GM18517 (cell line): ENCODE data around the gene AFF1.

Source experiments
- ATAC-seq: cut with Tn5 transposase; IDR thresholded peaks from one replicate; pipeline ENCODE4 v1.9.1; 2021; ENCODE audit warnings: mild to moderate bottlenecking, moderate library complexity; ENCODE audit not compliant: unreplicated experiment

Gene AFF1, protein sequence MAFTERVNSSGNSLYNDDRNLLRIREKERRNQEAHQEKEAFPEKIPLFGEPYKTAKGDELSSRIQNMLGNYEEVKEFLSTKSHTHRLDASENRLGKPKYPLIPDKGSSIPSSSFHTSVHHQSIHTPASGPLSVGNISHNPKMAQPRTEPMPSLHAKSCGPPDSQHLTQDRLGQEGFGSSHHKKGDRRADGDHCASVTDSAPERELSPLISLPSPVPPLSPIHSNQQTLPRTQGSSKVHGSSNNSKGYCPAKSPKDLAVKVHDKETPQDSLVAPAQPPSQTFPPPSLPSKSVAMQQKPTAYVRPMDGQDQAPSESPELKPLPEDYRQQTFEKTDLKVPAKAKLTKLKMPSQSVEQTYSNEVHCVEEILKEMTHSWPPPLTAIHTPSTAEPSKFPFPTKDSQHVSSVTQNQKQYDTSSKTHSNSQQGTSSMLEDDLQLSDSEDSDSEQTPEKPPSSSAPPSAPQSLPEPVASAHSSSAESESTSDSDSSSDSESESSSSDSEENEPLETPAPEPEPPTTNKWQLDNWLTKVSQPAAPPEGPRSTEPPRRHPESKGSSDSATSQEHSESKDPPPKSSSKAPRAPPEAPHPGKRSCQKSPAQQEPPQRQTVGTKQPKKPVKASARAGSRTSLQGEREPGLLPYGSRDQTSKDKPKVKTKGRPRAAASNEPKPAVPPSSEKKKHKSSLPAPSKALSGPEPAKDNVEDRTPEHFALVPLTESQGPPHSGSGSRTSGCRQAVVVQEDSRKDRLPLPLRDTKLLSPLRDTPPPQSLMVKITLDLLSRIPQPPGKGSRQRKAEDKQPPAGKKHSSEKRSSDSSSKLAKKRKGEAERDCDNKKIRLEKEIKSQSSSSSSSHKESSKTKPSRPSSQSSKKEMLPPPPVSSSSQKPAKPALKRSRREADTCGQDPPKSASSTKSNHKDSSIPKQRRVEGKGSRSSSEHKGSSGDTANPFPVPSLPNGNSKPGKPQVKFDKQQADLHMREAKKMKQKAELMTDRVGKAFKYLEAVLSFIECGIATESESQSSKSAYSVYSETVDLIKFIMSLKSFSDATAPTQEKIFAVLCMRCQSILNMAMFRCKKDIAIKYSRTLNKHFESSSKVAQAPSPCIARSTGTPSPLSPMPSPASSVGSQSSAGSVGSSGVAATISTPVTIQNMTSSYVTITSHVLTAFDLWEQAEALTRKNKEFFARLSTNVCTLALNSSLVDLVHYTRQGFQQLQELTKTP

DNA sequence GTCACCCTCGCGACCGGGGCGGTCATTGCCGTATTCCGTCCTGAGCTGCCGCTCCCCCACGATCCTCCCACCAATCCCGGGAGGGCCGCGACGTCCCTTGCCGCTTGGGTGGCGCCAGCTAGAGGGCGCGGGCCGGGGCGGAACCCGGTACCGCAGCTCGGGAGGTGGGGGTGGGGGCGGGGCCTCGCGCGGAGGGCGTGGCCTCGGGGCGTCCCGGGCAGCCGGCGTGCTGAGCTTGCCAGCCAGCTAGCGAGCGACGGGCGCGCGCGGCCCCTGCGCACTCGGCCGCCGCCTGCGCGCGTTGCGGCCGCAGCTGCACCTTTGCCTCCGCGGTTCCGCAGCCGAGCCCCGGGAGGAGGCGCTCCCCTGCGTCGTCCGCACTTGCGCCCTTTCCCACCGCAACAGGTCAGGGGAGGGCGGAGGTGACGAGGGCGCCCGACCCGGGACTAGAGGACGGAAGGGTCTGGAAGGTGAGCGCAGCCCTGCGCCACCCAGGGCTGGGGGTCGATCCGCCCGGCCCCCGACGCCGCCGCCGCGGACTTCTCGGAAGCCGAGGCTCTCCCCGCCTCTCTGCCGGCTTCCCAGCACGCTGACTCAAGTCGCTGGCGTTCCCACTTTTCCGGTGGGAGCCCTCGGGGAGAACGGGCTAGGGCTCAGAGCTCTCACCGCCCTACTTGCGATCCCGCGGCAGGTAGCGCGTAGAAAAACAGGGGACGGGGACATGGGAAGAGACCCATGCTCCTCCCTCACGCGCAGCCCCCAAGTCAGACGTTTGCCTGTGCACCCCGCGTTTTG is at the start of gene AFF1:
Gene AFF1 (plus strand): TSS at position 241 of the 795 bp plus-strand sequence. CDS start 13,523 bp downstream, outside the sequence.
- ATAC-seq, result peak; percentile 40

DNA sequence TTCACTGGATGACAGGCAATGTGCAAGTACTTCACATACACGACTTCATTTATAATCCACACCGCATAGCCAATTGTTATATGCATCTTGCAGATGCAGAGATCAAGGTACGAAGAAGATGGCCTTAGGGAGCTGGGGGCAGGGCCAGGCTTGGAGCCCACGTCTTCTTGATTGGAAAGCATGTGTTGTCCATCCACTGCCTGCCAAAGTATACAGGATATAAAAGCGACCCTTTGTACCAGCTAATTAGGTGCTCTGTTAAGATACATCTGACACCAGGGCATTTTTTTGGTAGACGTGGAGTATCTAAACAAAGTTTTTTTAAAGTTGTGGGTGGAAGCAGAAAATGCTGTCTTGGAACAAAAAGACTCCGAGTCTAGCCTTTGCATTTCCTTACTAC is 44.0 kb upstream of the AFF1 start:
- no peak for ATAC-seq

DNA sequence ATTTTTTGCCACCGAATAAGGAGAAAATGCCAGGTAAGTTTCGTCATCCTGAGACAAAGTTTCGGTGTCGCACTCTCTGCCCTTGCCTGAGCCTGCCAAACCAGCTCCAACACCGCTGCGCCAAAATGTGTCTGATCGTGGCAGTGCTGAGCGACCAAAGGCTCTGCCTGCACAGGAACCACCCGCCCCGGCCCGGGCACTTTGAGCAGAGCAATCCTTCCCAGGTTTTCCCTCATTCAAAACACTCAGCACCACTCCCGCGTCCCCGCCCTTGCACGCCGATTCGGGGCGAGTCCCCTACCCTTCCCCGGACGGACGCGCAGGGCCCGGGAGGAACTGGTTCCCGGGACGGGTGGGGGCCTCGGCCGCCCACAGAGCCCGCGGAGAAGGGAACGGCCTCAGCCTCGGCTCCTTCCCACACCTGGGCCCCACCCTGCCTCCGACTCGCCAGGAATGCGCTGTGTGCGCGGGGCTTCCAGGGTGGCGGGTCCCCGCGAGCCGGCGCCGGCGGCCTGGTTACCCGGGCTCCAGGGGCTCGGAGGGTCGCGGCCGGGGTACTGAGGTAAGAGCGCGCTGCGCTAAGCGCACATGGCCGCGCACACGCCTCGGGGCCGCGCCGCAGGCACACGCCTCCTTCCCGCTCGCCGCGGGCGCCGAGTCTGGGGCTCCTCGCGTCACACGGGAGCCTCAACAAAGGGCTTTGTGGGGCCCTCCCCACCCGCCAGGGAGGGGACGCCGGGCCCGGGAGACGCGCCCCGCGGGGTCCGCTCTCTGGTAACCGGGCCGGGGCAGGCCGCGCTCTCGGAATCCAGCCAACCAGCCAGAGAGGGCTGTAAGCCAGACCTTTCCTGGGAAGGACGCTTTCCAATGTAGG is 42.8 kb upstream of the AFF1 start, which contains the start of gene C4orf36:
Gene C4orf36 (minus strand): TSS at position 661 of the 874 bp plus-strand sequence. CDS start 902 bp downstream, outside the sequence.
- ATAC-seq, result peak; percentile 50

DNA sequence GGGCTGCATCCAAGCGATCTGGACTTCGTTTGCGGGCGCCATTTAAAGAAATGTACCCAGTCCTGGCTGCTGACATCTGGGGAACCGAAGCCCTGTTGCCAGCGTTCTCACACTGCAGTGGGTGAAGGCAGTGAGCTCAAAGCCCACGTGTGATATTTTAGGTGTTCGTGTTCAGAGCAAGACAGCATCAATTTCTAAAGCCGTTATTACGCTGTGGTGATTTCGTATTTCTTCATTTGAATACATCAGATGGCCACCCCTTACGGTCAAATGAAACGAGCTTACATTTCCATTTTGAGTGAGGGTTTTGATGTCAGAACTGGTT is 42.2 kb upstream of the AFF1 start:
- no peak for ATAC-seq

DNA sequence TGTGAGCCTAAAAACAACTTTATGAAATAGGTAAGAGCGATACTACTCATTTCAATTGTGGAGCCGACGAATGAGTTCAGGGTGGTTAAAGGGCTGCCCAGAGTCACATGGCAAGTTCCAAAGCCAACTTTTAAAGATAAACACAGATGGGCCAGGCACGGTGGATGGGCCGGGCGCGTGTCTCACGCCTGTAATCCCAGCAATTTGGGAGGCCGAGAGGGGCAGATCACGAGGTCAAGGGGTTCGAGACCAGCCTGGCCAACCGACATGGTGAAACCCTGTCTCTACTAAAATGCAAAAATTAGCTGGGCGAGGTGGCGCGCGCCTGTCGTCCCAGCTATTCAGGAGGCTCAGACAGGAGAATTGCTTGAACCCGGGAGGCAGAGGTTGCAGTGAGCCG is 41.7 kb upstream of the AFF1 start:
- no peak for ATAC-seq

DNA sequence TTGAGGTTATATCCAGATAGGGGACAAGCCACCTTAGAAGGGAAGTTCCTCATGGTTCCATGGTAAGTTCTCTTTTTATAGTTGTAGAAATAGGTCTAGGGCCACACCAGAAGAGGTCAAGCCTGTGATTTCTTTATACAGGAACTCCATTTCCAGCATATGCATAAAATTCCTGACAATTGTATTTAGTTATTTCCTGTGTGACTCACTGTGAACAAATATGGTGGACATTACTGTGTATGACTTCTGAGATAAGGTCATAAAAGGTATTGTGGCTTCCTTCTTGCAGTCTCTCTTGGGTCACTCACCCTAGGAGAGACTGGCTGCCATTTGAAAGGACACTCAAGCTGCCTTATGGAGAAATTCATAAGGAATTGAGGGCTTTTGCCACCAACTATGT is 40.4 kb upstream of the AFF1 start:
- ATAC-seq, result no peak

DNA sequence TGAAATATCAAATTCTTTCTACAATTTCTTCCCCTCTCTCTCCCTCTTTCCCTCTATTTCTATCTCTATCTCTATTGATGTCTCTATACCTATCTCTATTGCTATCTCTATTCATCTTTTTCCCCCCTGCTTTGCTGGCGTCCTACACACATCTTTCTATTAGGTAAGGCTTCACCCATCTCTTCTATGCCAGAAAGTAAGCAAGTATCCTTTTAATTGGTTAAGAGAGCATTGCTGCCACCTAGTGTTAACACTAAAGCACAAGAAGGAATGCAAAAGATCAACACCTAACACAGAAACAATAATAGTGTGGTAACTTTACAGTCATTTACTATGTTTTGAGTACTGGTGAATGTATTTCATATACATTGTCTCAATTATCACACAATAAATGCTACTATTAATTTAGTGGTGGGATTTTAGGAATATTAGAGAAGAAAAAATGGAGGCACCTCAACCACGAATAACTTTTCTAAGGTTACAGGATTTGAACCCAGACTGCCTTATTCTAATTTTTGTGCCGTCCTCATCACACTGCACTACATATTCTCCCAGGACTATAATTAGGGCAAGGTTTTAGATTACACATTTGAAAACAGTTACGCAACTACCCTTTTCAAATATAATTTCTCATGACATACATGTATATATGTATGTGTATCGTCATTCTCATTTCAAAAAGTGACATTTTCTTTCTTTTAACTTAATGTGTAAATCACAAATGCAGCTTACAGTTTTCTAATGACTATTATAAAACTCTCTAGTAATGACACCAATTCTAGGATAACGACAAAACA is 38.9 kb upstream of the AFF1 start:
- peak; percentile 77 for ATAC-seq

DNA sequence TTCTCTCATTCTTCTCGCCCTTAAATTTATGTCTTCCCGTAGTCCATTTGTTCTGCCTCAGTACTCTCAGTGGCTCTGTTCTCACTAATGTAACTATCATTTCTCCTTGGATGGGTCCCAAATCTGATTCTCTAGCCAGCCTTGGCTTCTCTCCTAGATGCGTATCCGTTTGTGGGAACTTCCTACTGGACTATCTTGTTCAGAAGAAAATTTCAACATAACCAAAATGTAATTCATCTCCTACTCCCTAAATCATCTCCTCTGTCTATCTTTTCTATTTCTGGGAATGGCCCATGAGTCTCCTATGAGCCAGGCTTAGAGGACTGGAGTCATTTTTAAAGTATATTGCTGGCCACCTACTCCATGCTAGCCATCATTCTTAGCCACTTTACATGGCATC is 38.2 kb upstream of the AFF1 start:
- no peak for ATAC-seq

DNA sequence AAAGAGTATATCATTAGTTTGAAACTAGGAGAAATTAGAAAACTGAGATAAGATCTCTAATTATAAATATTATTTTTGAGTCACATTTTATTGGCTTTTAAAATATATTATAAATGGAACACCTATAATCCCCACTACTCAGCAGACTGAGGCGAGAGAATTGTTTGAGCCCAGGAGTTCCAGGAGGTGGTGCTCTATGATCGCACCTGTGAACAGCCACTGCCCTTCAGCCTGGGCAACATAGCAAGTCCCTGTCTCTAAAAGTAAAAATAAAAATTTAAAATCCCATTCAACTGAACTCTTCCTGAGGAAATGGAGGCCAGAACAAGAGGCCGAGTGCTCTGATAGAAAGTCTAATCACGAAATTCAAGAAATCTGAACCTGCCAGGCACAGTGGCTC is 36.2 kb upstream of the AFF1 start:
- no peak for ATAC-seq

DNA sequence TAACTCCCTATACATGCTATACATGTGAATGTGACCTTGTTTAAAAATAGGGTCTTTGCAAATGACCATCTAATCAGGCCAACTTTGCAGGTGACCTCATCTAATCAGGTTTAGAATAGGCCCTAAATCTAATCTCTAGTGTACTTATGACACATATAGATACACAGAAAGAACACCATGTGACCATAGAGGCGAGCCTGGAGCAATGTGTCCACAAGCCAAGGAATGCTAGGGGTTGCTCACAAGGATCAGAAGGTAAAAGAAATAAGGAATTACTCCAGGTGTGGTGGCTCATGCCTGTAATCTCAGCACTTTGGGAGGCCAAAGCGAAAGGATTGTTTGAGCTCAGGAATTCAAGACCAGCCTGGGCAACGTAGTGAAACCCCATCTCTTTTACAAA is 32.9 kb upstream of the AFF1 start:
- ATAC-seq, result no peak

DNA sequence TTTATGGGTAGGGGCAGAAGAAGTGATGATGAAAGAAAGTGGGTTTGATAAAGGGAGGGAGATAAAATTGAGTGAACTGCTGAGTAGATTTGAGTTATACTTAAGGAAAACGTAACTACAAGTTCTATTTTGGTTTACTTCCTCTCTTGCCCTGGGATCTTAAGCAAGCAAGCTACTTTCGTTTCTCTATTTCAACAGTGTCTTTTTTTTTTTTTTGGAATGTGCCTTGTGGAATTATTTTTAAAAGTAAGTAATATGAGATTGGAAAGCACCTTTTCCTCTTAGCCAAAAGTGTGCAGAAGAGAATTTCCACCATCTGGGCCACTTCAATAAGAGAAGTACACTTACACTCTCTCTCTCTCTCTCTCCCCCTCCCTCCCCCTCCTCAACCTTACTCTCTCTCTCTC is 26.6 kb upstream of the AFF1 start:
- no peak for ATAC-seq

DNA sequence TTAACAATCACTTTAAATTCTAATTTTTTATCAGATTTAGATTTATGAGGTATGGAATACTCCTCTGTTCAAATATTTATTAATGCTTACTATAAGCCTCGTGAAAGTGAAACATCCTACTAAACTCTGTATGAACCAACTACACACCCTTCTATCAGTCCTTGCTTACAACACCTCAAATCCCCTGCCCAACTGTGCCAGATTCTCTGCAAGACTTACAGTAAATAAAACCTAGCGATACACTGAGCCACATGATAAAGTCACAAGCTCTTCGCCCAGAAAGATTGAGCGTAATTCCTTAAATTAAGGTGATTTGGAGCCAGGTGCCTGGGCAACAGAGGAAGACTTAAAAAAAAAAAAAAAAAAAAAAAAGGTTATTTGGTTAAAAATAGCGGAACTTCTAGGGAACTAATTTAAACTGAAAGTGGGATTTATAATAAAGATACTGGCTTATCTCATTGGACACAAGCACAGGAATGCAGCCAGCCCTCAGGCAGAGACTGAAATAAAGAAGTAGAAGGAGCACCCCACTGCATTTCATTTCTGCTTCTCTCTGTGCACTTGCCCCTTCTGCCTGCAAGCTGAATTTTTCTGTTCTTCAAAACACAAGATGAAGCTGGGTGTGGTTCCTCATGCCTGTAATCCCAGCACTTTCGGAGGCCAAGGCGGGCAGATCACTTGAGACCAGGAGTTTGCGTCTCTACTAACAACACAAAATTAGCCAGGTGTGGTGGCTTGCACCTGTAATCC is 25.1 kb upstream of the AFF1 start:
- ATAC-seq, result no peak

DNA sequence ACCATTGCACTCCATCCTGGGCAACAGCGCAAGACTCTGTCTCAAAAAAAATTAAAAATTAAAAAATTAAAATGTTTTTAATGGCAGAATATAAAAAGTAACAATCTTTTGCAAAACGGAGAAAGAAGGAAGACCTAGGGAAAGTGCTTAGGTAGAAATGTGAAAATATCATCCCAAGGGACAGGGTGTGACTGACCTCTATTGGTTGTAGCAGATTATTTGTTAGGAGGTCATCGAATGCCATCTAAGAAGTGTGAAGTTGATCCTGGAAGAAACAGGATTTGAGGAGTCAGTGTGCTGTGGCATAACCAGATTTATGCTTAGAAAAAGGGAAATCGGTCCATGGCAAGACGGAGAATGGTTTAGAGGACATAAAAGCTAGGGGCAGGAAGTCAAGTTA is 24.4 kb upstream of the AFF1 start:
- ATAC-seq, result no peak

DNA sequence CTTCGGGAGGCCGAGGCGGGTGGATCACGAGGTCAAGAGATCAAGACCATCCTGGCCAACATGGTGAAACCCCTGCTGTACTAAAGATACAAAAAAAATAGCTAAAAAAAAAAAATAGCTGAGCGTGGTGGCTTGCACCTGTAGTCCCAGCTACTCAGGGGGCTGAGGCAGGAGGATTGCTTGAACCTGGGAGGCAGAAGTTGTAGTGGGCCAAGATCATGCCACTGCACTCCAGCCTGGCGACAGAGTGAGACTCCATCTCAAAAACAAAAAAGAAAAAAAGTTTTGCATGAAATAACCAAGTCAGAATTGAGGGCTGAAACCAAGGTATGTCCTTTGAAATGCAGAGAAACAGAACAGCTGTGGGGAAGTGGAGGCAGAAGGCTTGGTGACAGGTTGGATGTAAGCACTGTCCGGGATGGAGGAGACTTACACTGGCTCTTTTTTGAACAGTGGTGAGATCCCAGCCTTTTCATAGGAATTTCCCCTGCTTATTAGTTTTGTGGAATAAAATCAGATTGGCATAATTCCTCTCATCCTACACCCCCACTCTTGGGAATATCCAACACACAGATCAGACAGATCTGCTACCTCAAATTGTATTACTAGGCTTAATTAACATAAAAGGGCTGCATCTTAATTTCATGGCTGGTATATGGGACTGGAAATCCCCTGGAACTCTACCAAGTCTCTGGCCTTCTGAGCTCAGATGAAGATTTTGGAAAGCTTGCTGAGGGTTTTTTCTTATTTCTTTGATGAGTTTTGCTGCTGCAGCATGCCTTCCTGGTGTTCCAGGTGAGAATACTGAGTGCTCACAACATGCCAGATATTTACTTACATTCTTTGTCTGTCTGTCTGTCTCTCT is 23.8 kb upstream of the AFF1 start:
- no peak for ATAC-seq

DNA sequence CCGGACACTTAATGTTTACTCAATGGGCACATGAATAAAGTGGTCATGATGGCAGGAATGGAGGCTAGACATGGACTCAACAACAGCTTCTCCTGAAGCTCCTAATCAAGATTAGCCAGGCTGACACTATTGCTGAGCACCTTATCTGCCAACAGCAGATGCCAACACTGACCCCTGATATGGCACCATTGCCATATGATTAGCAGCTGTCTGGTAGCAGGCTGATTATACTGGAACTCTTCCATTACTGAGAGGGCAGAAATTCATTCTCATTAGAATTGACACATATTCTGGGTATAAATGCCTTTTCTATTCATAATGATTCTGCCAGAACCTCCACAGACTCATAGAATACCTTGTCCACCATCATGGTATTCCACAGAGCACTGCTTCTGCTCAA is 18.4 kb upstream of the AFF1 start:
- no peak for ATAC-seq

DNA sequence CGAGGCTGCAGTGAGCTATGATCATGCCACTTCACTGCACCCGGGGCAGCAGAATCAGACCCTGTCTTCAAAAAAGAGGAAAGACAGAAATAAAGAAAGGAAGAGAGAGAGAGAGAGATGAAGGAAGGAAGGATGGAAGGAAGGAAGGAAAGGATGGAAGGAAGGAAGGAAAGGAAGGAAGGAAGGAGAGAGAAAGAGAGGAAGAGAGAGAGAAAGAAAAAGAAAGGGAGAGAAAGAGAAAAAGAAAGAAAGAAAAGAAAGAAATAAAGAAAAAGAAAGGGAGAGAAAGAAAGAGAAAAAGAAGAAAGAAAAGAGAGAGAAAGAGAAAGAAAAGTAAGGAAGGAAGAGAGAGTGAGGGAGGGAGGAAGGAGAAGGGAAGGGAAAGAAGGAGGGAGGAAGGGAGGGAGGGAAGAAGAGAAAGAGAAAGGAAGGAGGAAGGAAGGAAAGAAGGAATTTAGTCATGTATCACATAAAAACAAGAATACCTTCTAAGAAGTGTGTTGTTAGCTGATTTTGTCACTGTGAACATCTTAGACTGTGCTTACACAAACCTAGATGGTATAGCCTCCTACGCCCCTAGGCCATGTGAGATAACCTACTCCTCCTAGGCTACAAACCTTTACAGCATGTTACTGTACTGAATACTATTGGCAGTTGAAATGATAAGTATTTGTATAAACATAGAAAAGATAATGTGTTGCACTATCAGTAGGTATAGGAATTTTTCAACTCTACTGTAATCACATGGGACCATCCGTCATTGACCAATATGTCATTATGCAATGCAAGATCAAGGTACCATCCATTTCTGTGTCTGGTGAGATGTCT is 17.4 kb upstream of the AFF1 start:
- no peak for ATAC-seq
